NCI-H2227 (cell line): ENCODE measurements around the gene GPHN.
"Not testable (repeated sequence)": the region's sequence is repeated elsewhere in the genome, so short reads cannot be mapped to it uniquely, and the experiment has no call there.

Source experiments
- DNase-seq: peaks from one replicate; lab custom pipeline; 2025; ENCODE audit not compliant: unreplicated experiment; lab: John Stamatoyannopoulos, UW

Gene GPHN

GRCh38 chr14:66501592-66501991 lies 6.4 kb upstream of the GPHN start:
- DNase-seq = no peak

DNA sequence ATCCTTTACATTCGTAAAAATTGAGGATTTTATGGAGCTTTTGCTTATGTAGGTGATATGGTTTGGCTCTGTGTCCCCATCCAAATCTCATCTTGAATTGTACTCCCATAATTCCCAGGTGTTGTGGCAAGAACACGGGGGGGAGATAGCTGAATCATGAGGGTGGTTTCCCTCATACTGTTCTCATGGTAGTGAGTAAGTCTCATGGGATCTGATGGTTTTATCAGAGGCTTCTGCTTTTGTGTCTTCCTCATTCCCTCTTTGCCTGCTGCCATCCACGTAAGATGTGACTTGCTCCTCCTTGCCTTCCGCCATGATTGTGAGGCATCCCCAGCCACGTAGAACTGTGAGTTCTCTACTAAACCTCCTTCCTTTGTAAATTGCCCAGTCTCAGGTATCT lies 5.1 kb upstream of the GPHN start:
- DNase-seq = not testable (repeated sequence)

DNA sequence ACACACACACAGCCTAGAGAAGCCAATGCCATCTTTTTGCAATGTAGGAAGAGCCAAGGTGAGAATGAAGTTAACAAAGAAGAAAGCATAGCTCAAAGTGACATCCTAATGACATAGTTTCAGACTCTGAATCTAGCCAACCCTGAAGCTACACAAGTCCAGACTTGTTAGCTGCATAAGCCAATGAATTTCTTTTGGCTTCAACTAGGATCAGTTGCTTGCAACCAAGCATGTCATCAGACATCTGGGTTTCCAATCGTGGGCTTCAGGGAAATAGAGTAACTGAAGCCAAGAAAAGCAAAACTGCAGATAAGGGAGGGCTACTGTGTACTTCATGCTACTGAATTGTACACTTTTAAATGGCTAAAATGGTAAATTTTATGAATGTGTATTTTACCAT lies 4.4 kb upstream of the GPHN start:
- DNase-seq = no peak

DNA sequence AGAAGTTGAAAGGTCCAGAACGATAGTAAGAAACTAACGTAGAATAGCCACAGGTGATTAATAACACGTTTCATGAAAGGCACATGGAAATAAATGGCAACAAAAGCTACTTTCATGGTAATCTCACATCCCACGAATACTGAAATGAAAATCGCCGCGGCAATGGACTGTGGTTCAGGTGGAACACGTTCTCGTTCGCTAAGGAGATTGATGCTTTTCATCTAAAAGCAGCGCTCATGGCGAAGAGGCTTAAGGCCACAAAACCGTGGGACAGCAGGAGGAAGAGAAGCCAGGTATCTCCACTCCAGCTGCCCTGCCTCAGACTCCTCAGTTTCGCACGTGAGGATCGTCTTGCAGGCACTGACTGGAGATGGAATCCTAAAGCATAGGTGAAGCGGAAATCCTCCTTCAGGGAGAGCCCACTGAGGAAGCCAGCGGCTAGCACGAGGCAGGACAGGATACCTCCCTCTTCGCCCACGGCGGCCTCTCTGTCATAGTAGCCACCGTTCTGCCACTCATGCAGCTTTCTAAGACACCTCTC lies 696 bp upstream of the GPHN start:
- peak; percentile 78 for DNase-seq

DNA sequence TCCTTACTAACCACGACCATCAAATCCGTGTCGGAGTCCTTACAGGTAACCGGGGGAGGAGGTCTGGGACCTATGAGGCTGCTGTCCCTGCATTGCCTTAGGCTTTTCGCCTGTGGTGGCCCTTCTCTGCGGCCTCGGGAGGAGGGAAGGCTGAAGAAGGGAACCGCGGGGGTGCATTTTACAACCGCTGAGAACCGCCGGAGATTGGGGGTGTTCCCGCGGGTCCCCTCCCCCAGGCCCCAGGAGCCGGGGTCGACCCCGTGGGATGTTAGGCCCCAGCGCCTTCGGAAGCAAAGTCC lies 549 bp downstream of the GPHN start:
- no peak for DNase-seq

GRCh38 chr14:66508846-66509621 lies 1.1 kb downstream of the GPHN start:
- DNase-seq = peak; percentile 64

GRCh38 chr14:66509874-66510273 lies 1.9 kb downstream of the GPHN start:
- DNase-seq = no peak

GRCh38 chr14:66511849-66512248 lies 3.9 kb downstream of the GPHN start:
- DNase-seq = no peak

DNA sequence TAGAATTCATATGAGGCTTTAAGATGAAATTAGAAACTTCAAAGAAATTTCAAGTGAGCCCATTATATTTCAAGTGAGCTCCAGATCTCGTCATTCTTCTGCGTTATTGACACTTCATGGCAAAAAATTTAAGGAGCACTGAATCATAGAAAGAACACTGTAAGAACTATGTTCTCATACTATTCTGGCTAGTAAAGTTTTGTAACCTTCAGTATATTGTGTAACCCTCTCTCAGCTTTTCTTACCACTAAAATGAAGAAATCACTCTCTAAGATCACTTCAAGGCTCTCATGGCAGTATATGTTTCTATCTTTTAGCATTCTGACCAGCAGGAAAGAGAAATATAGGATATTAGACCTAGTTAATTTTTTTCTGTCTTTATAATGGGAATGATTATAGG lies 6.3 kb downstream of the GPHN start:
- no peak for DNase-seq

GRCh38 chr14:66530526-66530925 lies 22.6 kb downstream of the GPHN start:
- no peak for DNase-seq

DNA sequence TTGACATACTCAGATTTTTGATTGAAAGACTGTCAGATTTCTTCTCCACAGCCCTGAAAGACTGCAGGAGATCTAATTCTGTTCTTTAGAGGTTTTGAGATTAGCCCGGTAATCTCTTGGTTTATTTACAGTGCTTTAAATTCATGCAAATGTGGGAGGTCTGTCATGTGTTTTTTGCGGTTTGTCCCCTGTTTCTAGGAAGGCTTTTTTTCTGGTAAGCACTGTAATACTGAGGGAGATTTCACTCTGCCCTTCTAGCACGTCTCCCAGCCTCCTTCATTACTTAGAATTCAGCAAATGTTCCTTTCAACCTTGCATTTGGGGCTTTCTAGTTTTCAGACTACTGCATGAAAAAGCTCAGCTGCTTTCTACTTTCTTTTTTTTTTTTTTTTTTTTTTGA lies 31.1 kb downstream of the GPHN start:
- no peak for DNase-seq

- no peak for DNase-seq
These were observed 32.1 kb downstream of the GPHN start for GRCh38 chr14:66540038-66540437.

- DNase-seq = no peak
These were observed 33.7 kb downstream of the GPHN start for GRCh38 chr14:66541627-66542026.

DNA sequence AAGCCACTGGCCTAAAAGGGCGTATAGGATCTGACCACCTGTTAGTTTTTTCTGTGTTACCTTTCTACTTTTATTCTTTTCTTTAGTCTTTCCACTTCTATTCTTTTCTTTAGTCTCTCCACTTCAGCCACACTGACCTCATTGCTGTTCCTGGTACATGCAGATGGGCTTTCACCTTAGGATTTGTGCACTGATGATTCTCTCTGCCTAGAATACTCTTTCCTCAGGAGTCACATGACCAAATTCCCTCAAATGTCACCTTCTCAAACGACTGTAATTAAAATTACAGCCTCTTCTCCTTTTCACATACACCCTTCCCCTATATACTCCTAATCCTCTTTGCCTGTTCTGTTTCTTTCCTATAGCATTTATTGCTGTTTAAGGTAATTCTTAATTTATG lies 36.0 kb downstream of the GPHN start:
- no peak for DNase-seq

GRCh38 chr14:66545191-66545590 lies 37.2 kb downstream of the GPHN start:
- not testable (repeated sequence) for DNase-seq

- not testable (repeated sequence) for DNase-seq
These were observed 37.8 kb downstream of the GPHN start for GRCh38 chr14:66545751-66546150.

- no peak for DNase-seq
These were observed 55.8 kb downstream of the GPHN start for GRCh38 chr14:66563731-66564130.

DNA sequence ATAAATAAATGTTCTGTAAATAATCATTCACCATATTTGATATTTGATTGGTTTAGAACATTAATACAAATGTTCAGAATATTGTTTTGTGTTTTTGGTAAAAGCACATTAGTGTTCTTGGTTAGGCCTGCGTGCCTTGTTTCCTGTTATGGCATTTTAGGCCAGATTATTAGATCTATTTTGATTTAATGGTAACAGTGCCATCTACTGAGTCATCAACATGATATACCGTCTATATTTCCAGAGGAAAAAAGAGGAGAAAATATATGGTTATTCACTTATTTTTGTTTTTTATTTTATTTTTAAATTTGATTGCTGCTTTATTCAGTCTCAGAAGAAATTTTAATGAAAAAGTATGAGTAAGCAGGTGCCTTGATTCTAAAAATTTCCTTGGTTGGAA lies 60.3 kb downstream of the GPHN start:
- DNase-seq = no peak

GRCh38 chr14:66572826-66573225 lies 64.9 kb downstream of the GPHN start:
- no peak for DNase-seq

DNA sequence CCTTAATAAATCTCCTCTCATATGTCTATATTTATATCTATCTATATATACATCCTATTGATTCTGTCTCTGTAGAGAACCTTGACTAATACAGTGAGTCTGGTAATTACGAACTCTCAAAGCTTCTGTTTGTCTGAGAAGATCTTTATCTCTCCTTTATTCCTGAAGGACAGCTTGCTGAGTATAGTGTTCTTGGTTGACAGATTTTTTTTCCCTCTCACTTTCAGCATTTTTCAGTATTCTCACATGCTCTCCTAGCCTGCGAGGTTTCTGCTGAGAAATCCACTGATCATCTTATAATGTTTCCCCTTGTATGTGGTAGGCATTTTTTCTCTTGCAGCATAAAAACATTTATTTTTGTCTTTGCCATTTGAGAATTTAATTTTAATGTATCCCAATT lies 67.1 kb downstream of the GPHN start:
- no peak for DNase-seq

DNA sequence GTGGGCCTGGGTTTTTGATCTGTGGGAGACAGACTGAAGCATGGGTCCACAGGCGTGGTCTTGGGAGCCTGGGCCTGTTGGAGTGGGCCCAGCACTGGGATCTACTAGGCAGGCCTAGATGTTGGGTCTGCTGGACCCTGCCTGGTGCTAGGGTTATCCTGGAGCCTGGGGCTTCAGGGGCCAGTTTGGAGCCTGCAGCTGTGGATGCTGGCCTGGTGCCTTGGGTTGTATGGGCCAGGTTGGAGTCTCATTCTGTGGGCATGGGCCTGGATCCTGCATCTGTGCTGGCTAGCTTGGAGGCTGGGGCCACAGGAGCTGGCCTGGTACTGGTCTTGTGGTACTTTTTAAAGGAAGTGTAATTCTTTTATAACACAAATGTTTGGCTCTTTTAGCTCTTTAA lies 68.0 kb downstream of the GPHN start:
- DNase-seq = no peak

GRCh38 chr14:66587753-66588152 lies 79.8 kb downstream of the GPHN start:
- not testable (repeated sequence) for DNase-seq

- DNase-seq = no peak
These were observed 87.4 kb downstream of the GPHN start for GRCh38 chr14:66595394-66595793.
